Activated naive CD8-positive, alpha-beta T cell treated with anti-CD3 and anti-CD28 coated beads for 36 hours (primary cell): ENCODE data around the gene KIF4A. TPM values are rescaled to one million over a fixed set of nuclear protein-coding genes. Genes with fewer than 3 reads are reported as not detected.
"Not testable (repeated sequence)": the region's sequence is repeated elsewhere in the genome, so short reads cannot be mapped to it uniquely, and the experiment has no call there.

Experiments
- DNase-seq: peaks from one replicate; pipeline ENCODE4 v3.0.0; 2021
- H3K27ac Mint-ChIP-seq: one replicate; pipeline ENCODE4 v1.8.0; 2022; ENCODE audit warnings: mild to moderate bottlenecking, moderate library complexity, mixed read lengths
- H3K27me3 Mint-ChIP-seq: one replicate; pipeline ENCODE4 v1.8.0; 2022; ENCODE audit warnings: mild to moderate bottlenecking, mixed read lengths
- H3K36me3 Mint-ChIP-seq: one replicate; pipeline ENCODE4 v1.8.0; 2021; ENCODE audit warnings: mild to moderate bottlenecking, mixed read lengths
- H3K4me1 Mint-ChIP-seq: one replicate; pipeline ENCODE4 v1.8.0; 2021; ENCODE audit warnings: mixed read lengths
- H3K4me3 Mint-ChIP-seq: one replicate; pipeline ENCODE4 v1.8.0; 2022; ENCODE audit warnings: mild to moderate bottlenecking, moderate library complexity, mixed read lengths
- H3K9me3 Mint-ChIP-seq: one replicate; pipeline ENCODE4 v1.8.0; 2022; ENCODE audit warnings: mixed read lengths
- total RNA-seq, 2 experiments: library from RNA; stranded (reverse); gene quantifications; one replicate each; pipeline ENCODE4 v1.2.3, GENCODE V29; 2021

The KIF4A gene
- total RNA-seq, 2 experiments from 2014 or later, result 22.4 to 23.9 TPM

DNA sequence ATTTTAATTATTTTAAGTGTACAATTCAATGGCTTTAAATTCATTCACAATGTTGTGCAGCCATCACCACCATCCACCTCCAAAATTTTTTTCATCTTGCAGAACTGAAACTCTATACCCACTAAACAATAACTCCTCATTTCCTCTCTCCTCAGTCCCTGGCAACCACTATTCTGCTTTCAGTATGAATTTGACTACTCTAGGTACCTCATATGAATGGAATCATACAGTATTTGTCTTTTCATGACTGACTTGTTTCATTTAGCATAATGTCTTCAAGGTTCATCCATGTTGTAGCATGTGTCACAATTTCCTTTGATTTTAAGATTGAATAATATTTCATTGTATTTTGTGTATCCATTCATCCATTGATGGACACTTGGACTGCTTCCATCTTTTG, 46.9 kb downstream of the KIF4A start:
- Mint-ChIP-seq H3K4me1 (peaks cover 10% of the 10 kb centered on the region), H3K27ac (no peak overlapping the region), H3K27me3 (no peaks in the 10 kb centered on the region), H3K9me3 (no peaks in the 10 kb centered on the region), H3K36me3 (peaks cover 12% of the 10 kb centered on the region), H3K4me3 (no peak overlapping the region)
- no peak for DNase-seq

DNA sequence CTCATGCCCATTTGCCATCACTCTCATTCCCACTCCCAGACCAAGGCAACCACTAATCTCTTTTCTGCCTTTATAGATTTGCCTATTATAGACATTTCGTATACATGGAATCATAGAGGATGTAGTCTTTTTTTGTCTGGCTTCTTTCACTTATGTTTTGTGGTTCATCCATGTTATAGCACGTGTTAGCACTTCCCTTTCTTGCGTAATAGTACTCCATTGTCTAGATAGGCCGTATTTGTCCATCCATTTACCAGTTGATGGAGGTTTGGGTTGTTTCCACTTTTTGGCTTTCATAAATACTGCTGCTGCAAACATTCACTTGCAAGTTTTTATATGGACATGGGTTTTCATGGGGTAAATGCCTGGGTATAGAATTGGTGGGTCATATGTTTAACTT, 48.4 kb downstream of the KIF4A start:
- Mint-ChIP-seq H3K9me3 (no peaks in the 10 kb centered on the region), H3K36me3 (peaks cover 10% of the 10 kb centered on the region), H3K4me3 (no peak overlapping the region), H3K4me1 (peaks cover 10% of the 10 kb centered on the region), H3K27ac (no peak overlapping the region), H3K27me3 (no peaks in the 10 kb centered on the region)
- DNase-seq, result no peak

DNA sequence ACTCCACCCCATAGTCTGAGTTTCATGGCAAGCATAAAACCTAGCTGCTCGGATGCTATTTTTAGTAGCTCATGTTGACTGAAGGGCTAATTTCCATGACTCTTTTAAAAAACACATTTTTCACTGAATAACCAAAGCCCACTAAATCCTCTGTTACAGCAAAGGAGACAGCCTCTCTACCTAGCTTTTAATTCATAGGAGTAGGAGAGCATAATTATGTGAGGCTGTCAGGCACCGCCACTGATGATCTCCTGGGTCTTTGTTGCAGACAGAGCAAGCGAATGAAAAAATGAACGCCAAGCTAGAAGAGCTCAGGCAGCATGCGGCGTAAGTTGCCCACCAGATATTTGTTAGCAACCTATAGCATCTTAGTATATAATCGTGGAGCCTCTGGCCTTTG, 53.5 kb downstream of the KIF4A start:
- H3K36me3 Mint-ChIP-seq, result peaks cover 22% of the 10 kb centered on the region
- no peaks in the 10 kb centered on the region for H3K4me1 Mint-ChIP-seq
- no peaks in the 10 kb centered on the region for H3K9me3 Mint-ChIP-seq
- no peak for DNase-seq
- no peaks in the 10 kb centered on the region for H3K27me3 Mint-ChIP-seq
- no peak overlapping the region for H3K4me3 Mint-ChIP-seq
- no peak overlapping the region for H3K27ac Mint-ChIP-seq

DNA sequence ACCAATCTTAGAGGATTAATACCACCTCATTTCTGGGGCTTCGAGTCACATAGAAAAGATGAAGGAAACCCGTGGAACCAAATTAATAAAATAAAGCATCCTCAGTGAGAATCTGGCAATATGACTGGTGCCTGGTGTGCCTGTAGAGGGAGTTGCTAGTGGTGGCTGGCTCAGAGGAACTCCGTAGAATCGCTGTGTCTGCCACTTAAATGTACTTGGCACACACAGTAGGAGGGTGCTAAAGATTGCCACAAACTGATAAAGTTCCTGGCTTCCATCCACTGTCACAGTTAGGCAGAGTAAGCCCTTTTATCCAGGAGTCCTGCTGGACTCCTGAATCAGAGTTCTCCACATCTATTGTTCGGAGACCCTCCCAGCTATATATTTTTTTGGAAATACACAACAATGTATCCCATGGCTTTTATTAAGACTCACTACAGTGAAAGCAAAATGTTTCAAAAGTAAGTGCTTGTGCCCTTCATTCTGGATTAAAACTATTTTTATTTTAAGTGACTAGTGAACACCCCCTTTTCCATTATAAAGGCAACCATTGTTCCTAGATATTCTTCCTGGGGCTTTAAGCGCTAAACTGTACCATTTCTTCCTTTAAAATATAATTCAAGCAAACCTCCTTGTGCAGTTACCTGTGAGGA, 56.6 kb downstream of the KIF4A start:
- Mint-ChIP-seq H3K27me3 (no peaks in the 10 kb centered on the region), H3K27ac (no peak overlapping the region), H3K36me3 (peaks cover 32% of the 10 kb centered on the region), H3K4me1 (no peaks in the 10 kb centered on the region), H3K9me3 (no peaks in the 10 kb centered on the region), H3K4me3 (no peak overlapping the region)
- DNase-seq, result no peak

DNA sequence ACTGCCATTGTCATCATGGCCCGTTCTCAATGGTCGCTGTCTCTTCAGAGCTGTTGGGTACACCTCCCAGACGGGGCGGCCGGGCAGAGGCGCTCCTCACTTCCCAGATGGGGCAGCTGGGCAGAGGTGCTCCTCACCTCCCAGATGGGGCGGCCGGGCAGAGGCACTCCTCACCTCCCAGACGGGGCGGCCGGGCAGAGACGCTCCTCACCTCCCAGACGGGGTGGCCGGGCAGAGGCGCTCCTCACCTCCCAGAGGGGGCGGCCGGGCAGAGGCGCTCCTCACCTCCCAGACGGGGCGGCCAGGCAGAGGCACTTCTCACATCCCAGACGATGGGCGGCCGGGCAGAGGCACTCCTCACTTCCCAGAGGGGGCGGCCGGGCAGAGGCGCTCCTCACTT, 58.9 kb downstream of the KIF4A start:
- not testable (repeated sequence) for H3K4me1 Mint-ChIP-seq, H3K27ac Mint-ChIP-seq
- peaks cover 24% of the 10 kb centered on the region for H3K36me3 Mint-ChIP-seq

DNA sequence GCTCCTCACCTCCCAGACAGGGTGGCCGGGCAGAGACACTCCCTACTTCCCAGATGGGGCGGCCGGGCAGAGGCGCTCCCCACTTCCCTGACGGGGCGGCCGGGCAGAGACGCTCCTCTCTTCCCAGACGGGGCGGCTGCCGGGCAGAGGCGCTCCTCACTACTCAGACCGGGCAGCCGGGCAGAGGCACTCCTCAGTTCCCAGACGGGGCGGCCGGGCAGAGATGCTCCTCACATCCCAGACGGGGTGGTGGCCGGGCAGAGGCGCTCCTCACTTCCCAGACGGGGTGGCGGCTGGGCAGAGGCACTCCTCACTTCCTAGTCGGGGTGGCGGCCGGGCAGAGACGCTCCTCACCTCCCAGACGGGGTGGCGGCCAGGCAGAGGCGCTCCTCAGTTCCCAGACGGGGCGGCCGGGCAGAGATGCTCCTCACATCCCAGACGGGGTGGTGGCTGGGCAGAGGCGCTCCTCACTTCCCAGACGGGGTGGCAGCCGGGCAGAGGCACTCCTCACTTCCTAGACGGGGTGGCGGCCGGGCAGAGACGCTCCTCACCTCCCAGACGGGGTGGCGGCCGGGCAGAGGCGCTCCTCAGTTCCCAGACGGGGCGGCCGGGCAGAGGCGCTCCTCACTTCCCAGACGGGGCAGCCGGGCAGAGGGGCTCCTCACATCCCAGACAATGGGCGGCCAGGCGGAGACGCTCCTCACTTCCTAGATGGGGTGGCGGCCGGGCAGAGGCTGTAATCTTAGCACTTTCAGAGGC, 59.6 kb downstream of the KIF4A start:
- not testable (repeated sequence) for DNase-seq, H3K27me3 Mint-ChIP-seq, H3K4me1 Mint-ChIP-seq, H3K27ac Mint-ChIP-seq, H3K9me3 Mint-ChIP-seq, H3K4me3 Mint-ChIP-seq
- H3K36me3 Mint-ChIP-seq, result peaks cover 26% of the 10 kb centered on the region

More for the DNA sequence above, 58.9 kb downstream of the KIF4A start:
- H3K4me3 Mint-ChIP-seq, H3K9me3 Mint-ChIP-seq, H3K27me3 Mint-ChIP-seq, DNase-seq: not testable (repeated sequence)

DNA sequence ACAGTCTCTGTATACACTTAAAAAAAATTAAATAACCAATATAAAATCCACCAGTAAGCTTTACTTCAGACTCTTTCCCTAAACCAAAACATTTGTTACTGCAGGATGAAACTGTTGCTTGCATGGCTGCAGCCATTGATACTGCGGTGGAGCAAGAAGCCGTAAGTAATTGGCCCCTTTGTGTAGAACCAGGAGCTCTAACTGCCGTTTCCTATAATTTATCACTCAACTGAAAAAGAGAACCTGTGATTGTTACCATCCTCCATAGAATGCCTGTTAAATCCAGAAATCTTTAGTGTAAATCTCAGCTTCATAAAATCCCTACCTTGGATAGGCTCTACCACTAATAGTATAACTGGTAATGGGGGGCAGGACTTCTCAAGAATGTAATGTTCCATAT, 62.6 kb downstream of the KIF4A start:
- no peaks in the 10 kb centered on the region for H3K27me3 Mint-ChIP-seq
- no peak overlapping the region for H3K27ac Mint-ChIP-seq
- no peak overlapping the region for H3K4me3 Mint-ChIP-seq
- H3K4me1 Mint-ChIP-seq, result no peaks in the 10 kb centered on the region
- no peaks in the 10 kb centered on the region for H3K9me3 Mint-ChIP-seq
- no peak for DNase-seq
- peaks cover 16% of the 10 kb centered on the region for H3K36me3 Mint-ChIP-seq

DNA sequence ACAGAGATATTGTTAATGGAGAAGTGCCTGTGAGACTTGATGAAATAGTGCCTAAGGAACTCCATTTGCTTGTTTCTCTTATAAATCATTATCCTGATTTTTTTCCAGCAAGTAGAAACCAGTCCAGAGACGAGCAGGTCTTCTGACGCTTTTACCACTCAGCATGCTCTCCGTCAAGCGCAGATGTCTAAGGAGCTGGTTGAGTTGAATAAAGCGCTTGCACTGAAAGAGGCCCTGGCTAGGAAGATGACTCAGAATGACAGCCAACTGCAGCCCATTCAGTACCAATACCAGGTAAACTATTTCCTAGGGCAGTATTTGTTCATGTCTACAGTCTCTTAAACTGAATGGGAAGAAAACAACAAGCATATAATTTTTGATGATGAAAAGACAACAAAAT, 63.6 kb downstream of the KIF4A start:
- DNase-seq, result no peak
- Mint-ChIP-seq H3K27ac (no peak overlapping the region), H3K4me1 (no peaks in the 10 kb centered on the region), H3K27me3 (no peaks in the 10 kb centered on the region), H3K9me3 (no peaks in the 10 kb centered on the region), H3K36me3 (peaks cover 17% of the 10 kb centered on the region), H3K4me3 (no peak overlapping the region)

DNA sequence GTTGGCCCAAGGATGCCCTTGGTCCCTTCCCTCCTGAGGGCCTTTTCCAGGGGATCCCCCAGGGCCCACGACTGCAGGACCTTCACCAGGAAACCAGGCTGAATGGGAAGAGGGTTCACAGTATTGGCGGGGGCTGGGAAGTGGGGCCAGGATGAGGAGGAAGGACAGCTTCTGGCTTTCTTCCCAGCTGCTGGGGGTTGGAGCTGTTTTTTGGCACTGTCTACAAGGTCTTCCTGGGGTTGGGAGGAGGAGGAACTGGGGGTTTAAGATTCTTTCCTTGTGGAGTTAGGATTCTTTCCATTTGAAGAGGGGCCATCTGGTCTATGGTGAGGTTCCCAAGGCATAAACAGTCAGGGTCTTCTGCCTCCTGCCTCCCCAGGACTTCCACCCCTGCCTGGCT, 64.8 kb downstream of the KIF4A start:
- Mint-ChIP-seq H3K9me3 (no peaks in the 10 kb centered on the region), H3K27ac (no peak overlapping the region), H3K27me3 (no peaks in the 10 kb centered on the region), H3K4me3 (no peak overlapping the region), H3K4me1 (no peaks in the 10 kb centered on the region), H3K36me3 (peaks cover 20% of the 10 kb centered on the region)
- no peak for DNase-seq

DNA sequence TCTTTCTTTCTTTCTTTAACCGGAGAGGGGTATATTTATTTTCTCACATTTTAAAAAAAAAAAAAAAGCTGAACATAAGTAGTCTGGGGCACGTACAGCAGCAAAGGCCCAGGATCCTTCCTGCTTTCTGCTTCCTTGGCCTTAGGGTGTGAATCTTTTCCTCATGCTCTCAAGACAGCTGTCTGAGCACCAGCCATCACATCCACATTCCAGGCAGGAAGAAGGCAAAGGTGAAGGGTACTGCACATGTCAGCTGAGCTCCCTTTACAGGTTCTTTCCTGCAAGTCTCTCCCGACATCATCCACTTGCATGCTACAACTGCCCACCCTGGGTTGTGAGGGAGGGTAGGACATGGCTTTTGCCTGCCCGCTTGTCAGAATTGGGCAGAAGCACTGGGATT, 69.6 kb downstream of the KIF4A start:
- H3K9me3 Mint-ChIP-seq, result no peaks in the 10 kb centered on the region
- H3K36me3 Mint-ChIP-seq, result peaks cover 11% of the 10 kb centered on the region
- H3K27ac Mint-ChIP-seq, result no peak overlapping the region
- H3K4me1 Mint-ChIP-seq, result no peaks in the 10 kb centered on the region
- no peak for DNase-seq
- H3K27me3 Mint-ChIP-seq, result no peaks in the 10 kb centered on the region
- no peak overlapping the region for H3K4me3 Mint-ChIP-seq

DNA sequence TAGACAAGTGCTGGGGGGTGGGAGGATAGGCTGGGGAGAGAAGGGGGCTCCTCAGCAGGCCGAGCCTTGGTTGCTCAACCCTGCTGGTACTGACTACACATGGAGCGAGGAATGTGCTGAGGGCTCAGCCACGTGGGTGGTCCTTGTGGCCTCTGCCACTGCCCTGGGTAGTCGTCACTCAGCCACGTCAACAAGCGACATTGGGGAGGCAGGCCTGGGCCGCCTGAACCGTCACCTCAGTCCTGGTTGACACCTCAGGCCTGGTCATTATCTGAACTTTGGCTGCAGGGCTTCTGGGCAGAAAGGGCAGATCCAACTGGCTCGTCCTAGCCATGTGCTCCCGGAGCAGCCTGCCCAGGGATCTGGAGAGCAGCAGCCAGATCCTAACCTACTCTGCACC, 70.5 kb downstream of the KIF4A start:
- Mint-ChIP-seq H3K27me3 (no peaks in the 10 kb centered on the region), H3K4me1 (no peaks in the 10 kb centered on the region), H3K27ac (no peak overlapping the region), H3K4me3 (no peak overlapping the region), H3K36me3 (peaks cover 10% of the 10 kb centered on the region), H3K9me3 (no peaks in the 10 kb centered on the region)
- no peak for DNase-seq

DNA sequence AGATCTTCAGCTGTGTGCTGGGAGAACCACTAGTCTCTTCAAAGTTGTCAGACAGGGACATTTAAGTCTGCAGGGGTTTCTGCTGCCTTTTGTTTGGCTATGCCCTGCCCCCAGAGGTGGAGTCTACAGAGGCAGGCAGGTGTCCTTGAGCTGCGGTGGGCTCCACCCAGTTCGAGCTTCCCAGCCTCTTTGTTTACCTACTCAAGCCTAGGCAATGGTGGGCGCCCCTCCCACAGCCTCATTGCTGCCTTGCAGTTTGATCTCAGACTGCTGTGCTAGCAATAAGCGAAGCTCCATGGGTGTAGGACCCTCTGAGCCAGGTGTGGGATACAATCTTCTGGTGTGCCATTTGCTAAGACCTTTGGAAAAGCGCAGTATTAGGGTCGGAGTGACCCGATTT, 78.8 kb downstream of the KIF4A start:
- H3K9me3 Mint-ChIP-seq, H3K27ac Mint-ChIP-seq, H3K4me3 Mint-ChIP-seq, H3K27me3 Mint-ChIP-seq, H3K4me1 Mint-ChIP-seq, DNase-seq: not testable (repeated sequence)
- H3K36me3 Mint-ChIP-seq, result peaks cover 19% of the 10 kb centered on the region

DNA sequence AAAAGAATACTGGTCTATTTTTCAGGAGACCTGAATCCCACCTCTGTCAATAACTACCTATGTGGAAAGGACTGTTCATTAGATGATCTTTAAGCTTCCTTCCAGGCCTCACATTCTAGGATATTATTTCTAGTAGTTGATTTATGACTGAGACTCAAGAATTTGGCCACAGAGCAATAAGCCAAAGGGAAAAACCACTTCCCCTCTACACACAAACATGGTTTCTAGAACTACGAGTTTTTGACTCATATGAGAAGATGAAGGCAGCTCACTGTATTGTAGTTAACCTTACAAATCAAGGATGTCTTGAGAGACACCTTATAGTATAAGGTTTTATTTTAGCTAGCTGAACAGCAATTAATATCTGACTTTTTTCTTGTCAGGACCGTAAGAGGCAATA, 96.3 kb downstream of the KIF4A start:
- H3K9me3 Mint-ChIP-seq, result no peaks in the 10 kb centered on the region
- H3K4me3 Mint-ChIP-seq, result no peak overlapping the region
- H3K36me3 Mint-ChIP-seq, result peaks cover 25% of the 10 kb centered on the region
- DNase-seq, result no peak
- no peak overlapping the region for H3K27ac Mint-ChIP-seq
- H3K4me1 Mint-ChIP-seq, result no peaks in the 10 kb centered on the region
- no peaks in the 10 kb centered on the region for H3K27me3 Mint-ChIP-seq

DNA sequence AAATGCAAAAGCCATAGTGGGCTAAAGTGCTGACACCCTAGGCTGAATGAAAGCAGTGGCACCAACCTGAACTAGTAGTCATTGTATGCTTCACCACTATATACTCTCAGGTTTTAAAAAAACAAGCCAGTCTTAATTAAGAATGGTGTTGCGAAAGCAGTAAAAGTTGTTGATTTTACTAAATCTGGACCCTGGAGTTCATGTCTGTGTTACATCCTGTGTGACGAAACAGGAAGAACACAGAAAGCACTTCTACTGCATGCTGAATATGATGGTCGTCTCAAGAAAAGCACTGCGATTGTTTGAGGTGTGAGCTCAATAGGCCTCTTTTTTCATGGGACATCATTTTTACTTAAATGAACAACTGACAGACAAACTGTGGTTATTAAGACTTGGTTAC, 109.0 kb downstream of the KIF4A start:
- Mint-ChIP-seq H3K4me3 (no peak overlapping the region), H3K4me1 (peaks cover 2% of the 10 kb centered on the region), H3K27ac (peak overlapping the region; percentile 60), H3K27me3 (no peaks in the 10 kb centered on the region), H3K36me3 (peaks cover 30% of the 10 kb centered on the region), H3K9me3 (peaks cover 1% of the 10 kb centered on the region)
- DNase-seq, result no peak

DNA sequence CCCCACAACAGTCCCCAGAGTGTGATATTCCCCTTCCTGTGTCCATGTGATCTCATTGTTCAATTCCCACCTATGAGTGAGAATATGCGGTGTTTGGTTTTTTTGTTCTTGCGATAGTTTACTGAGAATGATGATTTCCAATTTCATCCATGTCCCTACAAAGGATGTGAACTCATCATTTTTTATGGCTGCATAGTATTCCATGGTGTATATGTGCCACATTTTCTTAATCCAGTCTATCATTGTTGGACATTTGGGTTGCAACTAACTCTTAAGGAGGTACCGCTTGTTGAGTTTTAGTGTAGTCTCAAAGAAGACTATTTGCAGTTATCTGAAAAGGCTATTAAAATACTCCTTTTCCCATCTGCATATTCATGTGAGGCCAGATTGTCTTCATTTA, 110.3 kb downstream of the KIF4A start:
- not testable (repeated sequence) for H3K4me1 Mint-ChIP-seq, H3K27me3 Mint-ChIP-seq, H3K4me3 Mint-ChIP-seq, H3K9me3 Mint-ChIP-seq, H3K27ac Mint-ChIP-seq, DNase-seq
- peaks cover 32% of the 10 kb centered on the region for H3K36me3 Mint-ChIP-seq

DNA sequence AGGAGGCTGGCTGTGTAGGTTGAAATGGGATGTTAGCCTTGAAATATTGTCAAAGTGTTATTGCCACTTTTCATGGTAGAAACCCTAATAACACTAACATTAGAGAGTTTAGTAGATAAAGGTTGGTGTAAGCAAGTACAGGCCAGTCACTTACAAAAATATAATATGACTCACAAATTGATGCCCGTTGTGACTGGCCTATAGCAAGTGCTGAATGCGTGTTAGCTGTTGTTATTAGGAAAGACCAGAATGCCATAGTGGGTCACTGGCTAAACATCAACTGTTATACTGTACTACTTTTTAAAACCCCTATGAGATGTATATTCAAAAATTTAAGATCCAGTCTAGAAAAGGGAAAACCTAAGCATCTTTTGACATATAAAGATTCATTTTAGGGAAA, 112.8 kb downstream of the KIF4A start:
- Mint-ChIP-seq H3K36me3 (peaks cover 22% of the 10 kb centered on the region), H3K27me3 (no peaks in the 10 kb centered on the region), H3K27ac (no peak overlapping the region), H3K4me1 (peaks cover 2% of the 10 kb centered on the region), H3K9me3 (no peaks in the 10 kb centered on the region), H3K4me3 (no peak overlapping the region)
- no peak for DNase-seq
